OCI-LY1 (cell line): Measurements from ENCODE around the gene RGS14.

Experiments
- H2AFZ ChIP-seq: fragments of 200-600 bp; sonication (generic), shearing (Covaris generic); 2 replicates; pipeline ENCODE4 v1.6.0; 2014; ENCODE audit warnings: antibody characterized with exemption, mild to moderate bottlenecking, low read length
- H3F3A ChIP-seq: fragments of 200-600 bp; sonication (generic), shearing (Covaris generic); 2 replicates; pipeline ENCODE4 v1.6.0; 2014; ENCODE audit warnings: mild to moderate bottlenecking, antibody characterized with exemption, low read length, moderate library complexity; ENCODE audit not compliant: insufficient read depth
- H3K27ac ChIP-seq: fragments of 200-600 bp; sonication (generic); 2 replicates; pipeline ENCODE4 v1.5.1; 2014; ENCODE audit warnings: low read length, mixed run types, mild to moderate bottlenecking, low read depth; ENCODE audit not compliant: poor library complexity, severe bottlenecking
- H3K27me3 ChIP-seq: fragments of 200-600 bp; sonication (generic); 2 replicates; pipeline ENCODE4 v1.6.0; 2014; ENCODE audit warnings: antibody characterized with exemption, mild to moderate bottlenecking, low read length, moderate library complexity; ENCODE audit not compliant: insufficient read depth
- H3K36me3 ChIP-seq: fragments of 200-600 bp; sonication (generic); 2 replicates; pipeline ENCODE4 v1.6.1; 2014; ENCODE audit warnings: mild to moderate bottlenecking, antibody characterized with exemption, low read length, moderate library complexity, mixed read lengths; ENCODE audit not compliant: insufficient read depth
- H3K4me1 ChIP-seq: fragments of 200-600 bp; sonication (generic); 2 replicates; pipeline ENCODE4 v1.5.1; 2014; ENCODE audit warnings: mild to moderate bottlenecking, low read length, moderate library complexity; ENCODE audit not compliant: insufficient read depth, severe bottlenecking
- H3K4me2 ChIP-seq: fragments of 200-600 bp; sonication (generic), shearing (Covaris generic); 2 replicates; pipeline ENCODE4 v1.6.1; 2014; ENCODE audit warnings: low read length
- H3K4me3 ChIP-seq: fragments of 200-600 bp; sonication (generic); 2 replicates; pipeline ENCODE4 v1.5.1; 2014; ENCODE audit warnings: low read length, low read depth, mild to moderate bottlenecking, mixed read lengths; ENCODE audit not compliant: poor library complexity, severe bottlenecking
- H3K79me2 ChIP-seq: fragments of 200-600 bp; shearing (Covaris generic); 2 replicates; pipeline ENCODE4 v1.6.1; 2016; ENCODE audit warnings: mixed run types, low read length, mixed read lengths; ENCODE audit not compliant: insufficient read depth
- H3K9ac ChIP-seq: fragments of 200-600 bp; sonication (generic), shearing (Covaris generic); 2 replicates; pipeline ENCODE4 v1.6.1; 2014; ENCODE audit warnings: mild to moderate bottlenecking, low read length, mixed read lengths
- H3K9me2 ChIP-seq: fragments of 200-600 bp; sonication (generic), shearing (Covaris generic); 2 replicates; pipeline ENCODE4 v1.6.1; 2014; ENCODE audit warnings: low read depth, mild to moderate bottlenecking, low read length, mixed read lengths
- H3K9me3 ChIP-seq: fragments of 200-600 bp; shearing (Covaris generic); 2 replicates; pipeline ENCODE4 v1.6.1; 2014; ENCODE audit warnings: low read length, mixed read lengths
- H4K20me1 ChIP-seq: fragments of 200-600 bp; sonication (generic), shearing (Covaris generic); 2 replicates; pipeline ENCODE4 v1.6.0; 2016; ENCODE audit warnings: mild to moderate bottlenecking, low read length; ENCODE audit not compliant: insufficient read depth
- EZH2 ChIP-seq: fragments of 200-600 bp; sonication (generic), shearing (Covaris generic); IDR thresholded peaks from 2 replicates; pipeline ENCODE4 v1.8.0; 2017; ENCODE audit warnings: borderline replicate concordance, mixed run types, mild to moderate bottlenecking, antibody characterized with exemption, low read length, moderate library complexity, mixed read lengths
- TF ChIP-seq, protein P1 (sequence below): fragments of 200-600 bp; sonication (generic), shearing (Covaris generic); IDR thresholded peaks from 2 replicates; pipeline ENCODE4 v1.5.1; 2017; ENCODE audit warnings: mild to moderate bottlenecking, antibody characterized with exemption, low read length, moderate library complexity, mixed read lengths

Gene RGS14

DNA sequence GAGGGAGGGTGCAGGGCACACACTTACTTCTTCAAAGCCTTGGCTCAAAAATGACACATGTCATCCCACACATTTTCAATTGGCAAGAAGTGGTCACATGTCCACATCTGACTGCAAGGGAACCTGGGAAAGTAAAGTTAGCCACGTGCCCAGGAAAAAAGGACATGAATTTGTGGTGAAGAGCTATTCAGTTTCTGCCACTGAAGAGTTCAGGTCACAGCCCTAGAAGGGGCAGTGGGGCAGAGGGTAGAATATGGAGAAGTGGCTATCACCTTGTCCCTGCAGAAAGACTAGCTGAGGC, 1.9 kb upstream of the RGS14 start:
- H4K20me1 ChIP-seq = no peaks in the 10 kb centered on the region
- H3K9me3 ChIP-seq = no peaks in the 10 kb centered on the region
- no peaks in the 10 kb centered on the region for H3K9me2 ChIP-seq
- H3K36me3 ChIP-seq = no peaks in the 10 kb centered on the region
- H3K27me3 ChIP-seq = no peaks in the 10 kb centered on the region
- no peak overlapping the region for H3K4me2 ChIP-seq
- peaks cover 50% of the 10 kb centered on the region for H3K4me1 ChIP-seq
- no peak overlapping the region for H2AFZ ChIP-seq
- peaks cover 5% of the 10 kb centered on the region for H3K79me2 ChIP-seq
- no peak overlapping the region for H3K4me3 ChIP-seq
- TF ChIP-seq EZH2 = no peak
- TF ChIP-seq, protein P1, sequence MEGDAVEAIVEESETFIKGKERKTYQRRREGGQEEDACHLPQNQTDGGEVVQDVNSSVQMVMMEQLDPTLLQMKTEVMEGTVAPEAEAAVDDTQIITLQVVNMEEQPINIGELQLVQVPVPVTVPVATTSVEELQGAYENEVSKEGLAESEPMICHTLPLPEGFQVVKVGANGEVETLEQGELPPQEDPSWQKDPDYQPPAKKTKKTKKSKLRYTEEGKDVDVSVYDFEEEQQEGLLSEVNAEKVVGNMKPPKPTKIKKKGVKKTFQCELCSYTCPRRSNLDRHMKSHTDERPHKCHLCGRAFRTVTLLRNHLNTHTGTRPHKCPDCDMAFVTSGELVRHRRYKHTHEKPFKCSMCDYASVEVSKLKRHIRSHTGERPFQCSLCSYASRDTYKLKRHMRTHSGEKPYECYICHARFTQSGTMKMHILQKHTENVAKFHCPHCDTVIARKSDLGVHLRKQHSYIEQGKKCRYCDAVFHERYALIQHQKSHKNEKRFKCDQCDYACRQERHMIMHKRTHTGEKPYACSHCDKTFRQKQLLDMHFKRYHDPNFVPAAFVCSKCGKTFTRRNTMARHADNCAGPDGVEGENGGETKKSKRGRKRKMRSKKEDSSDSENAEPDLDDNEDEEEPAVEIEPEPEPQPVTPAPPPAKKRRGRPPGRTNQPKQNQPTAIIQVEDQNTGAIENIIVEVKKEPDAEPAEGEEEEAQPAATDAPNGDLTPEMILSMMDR = no peak
- peak overlapping the region; percentile 84 for H3K27ac ChIP-seq
- H3F3A ChIP-seq = no peaks in the 10 kb centered on the region
- no peak overlapping the region for H3K9ac ChIP-seq

DNA sequence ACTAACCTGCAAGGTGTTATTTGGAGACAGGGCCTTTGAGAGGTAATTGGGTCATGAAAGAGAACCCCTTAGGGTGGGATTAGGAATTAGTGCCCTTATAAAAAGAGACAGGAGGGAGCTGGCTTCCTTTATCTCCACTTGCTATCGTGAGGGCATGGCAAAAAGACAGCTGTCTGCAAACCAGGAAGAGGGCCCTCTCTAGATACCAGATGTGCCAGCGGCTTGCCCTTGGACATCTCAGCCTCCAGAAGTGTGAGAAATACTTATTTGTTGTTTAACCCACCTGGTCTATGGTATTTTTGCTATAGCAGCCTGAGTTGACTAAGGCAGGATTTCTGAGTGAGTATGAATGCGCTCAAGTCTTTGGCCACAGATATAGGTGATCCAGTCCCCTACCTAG, 978 bp upstream of the RGS14 start:
- Histone ChIP-seq H3K9ac (peak overlapping the region; percentile 55; the same call in 1 of the 2 replicates), H3K4me3 (peak overlapping the region; percentile 70), H3K27ac (peak overlapping the region; percentile 84), H3K36me3 (no peaks in the 10 kb centered on the region), H3F3A (no peaks in the 10 kb centered on the region), H3K27me3 (no peaks in the 10 kb centered on the region), H3K4me2 (peak overlapping the region; percentile 81), H3K4me1 (peaks cover 57% of the 10 kb centered on the region), H3K79me2 (no peaks in the 10 kb centered on the region), H2AFZ (peak overlapping the region; percentile 72; the same call in 1 of the 2 replicates), H3K9me2 (no peaks in the 10 kb centered on the region), H4K20me1 (no peaks in the 10 kb centered on the region), H3K9me3 (no peaks in the 10 kb centered on the region)
- no peak for TF ChIP-seq EZH2

DNA sequence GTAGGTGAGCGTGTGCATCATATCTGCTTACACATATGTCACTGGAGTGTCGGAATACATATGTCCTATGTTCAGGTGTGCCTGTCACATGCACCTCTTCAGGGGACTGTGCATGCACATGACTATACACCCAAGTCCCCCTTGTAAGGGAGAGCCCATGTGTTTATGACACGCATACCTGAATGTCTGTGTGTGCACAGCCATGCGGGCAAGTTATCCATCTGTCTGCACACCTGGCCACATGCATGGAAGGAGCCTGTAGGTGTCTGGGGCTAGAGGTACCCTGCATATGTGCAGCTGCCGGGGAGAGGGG, 622 bp upstream of the RGS14 start:
- Histone ChIP-seq H3K79me2 (no peaks in the 10 kb centered on the region), H2AFZ (peak overlapping the region; percentile 72; the same call in 1 of the 2 replicates), H4K20me1 (no peaks in the 10 kb centered on the region), H3K27ac (peak overlapping the region; percentile 84), H3K4me3 (peak overlapping the region; percentile 70), H3K9me2 (no peaks in the 10 kb centered on the region), H3F3A (no peaks in the 10 kb centered on the region), H3K27me3 (no peaks in the 10 kb centered on the region), H3K4me1 (peaks cover 58% of the 10 kb centered on the region), H3K9me3 (no peaks in the 10 kb centered on the region), H3K4me2 (peak overlapping the region; percentile 81), H3K36me3 (no peaks in the 10 kb centered on the region), H3K9ac (peak overlapping the region; percentile 55; the same call in 1 of the 2 replicates)
- TF ChIP-seq, protein P1 = no peak
- TF ChIP-seq EZH2 = no peak

DNA sequence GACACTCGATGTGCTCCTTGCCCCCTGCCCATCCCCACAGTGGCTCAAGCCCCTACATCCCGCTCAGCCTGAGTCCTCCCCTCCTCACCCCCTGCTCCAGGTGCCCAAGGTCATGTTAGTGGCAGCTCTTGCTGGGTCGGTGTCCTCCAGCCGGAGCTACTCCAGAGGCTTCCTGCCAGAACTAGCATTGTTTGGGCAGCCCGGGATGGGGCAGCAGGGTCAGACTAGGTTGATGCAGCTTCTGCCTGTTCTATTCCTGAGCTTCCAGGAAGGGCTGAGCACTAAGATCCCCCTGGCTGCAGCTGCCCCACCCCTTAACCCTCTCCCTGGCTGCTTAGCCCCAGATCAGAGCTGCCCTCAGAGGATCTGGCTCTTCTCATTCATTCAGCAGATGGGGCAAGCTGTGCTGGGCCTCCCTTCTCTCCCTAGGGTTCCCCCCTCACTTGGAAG, 671 bp downstream of the RGS14 start:
- H3K9me2 ChIP-seq = no peaks in the 10 kb centered on the region
- H3K4me1 ChIP-seq = peaks cover 65% of the 10 kb centered on the region
- H3K9me3 ChIP-seq = no peaks in the 10 kb centered on the region
- TF ChIP-seq EZH2 = no peak
- TF ChIP-seq, protein P1 = no peak
- H3K36me3 ChIP-seq = no peaks in the 10 kb centered on the region
- no peaks in the 10 kb centered on the region for H3F3A ChIP-seq
- no peaks in the 10 kb centered on the region for H3K27me3 ChIP-seq
- peak overlapping the region; percentile 84 for H3K27ac ChIP-seq
- H3K4me3 ChIP-seq = peak overlapping the region; percentile 70
- H3K9ac ChIP-seq = peak overlapping the region; percentile 73
- H3K4me2 ChIP-seq = peak overlapping the region; percentile 81
- H2AFZ ChIP-seq = no peak overlapping the region
- H4K20me1 ChIP-seq = no peaks in the 10 kb centered on the region
- H3K79me2 ChIP-seq = no peaks in the 10 kb centered on the region
